Stimulated activated CD8-positive, alpha-beta memory T cell treated with anti-CD3 and anti-CD28 coated beads, Interleukin-4, amount 100 ng/mL, for 1 hour (primary cell): Measurements from ENCODE around the gene APLF.
"Not testable (repeated sequence)": the region's sequence is repeated elsewhere in the genome, so short reads cannot be mapped to it uniquely, and the experiment has no call there.

Experiments used
- DNase-seq, 2 donors: peaks; one replicate each; pipeline ENCODE4 v3.0.0-alpha.2; 2020; ENCODE audit warnings: low read depth in 2 of 2, low spot score in 1 of 2

The APLF gene

GRCh38 chr2:68574202-68574791, 106.9 kb downstream of the APLF start:
- DNase-seq, result no peak

GRCh38 chr2:68577183-68577582, 109.8 kb downstream of the APLF start:
- no peak for DNase-seq

DNA sequence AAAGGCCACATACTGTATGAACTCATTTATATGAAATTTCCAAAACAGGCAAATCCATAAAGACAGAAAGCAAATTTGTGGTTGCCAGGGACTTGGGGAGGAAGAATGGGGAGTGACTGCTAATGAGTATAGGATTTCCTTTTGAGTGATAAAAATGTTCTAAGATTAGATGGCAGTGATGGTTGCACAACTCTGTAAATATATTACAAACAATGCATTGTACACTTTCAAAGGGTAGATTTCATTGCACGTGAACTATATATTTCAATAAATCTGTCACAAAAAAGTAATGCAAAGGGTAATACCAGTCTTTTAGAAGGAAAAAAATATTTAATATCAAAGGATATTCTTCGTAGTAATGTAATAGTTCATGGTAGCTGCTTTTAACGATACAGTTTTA, 112.3 kb downstream of the APLF start:
- no peak for DNase-seq

- DNase-seq, result no peak
Observed at GRCh38 chr2:68588589-68588988, 121.2 kb downstream of the APLF start.

DNA sequence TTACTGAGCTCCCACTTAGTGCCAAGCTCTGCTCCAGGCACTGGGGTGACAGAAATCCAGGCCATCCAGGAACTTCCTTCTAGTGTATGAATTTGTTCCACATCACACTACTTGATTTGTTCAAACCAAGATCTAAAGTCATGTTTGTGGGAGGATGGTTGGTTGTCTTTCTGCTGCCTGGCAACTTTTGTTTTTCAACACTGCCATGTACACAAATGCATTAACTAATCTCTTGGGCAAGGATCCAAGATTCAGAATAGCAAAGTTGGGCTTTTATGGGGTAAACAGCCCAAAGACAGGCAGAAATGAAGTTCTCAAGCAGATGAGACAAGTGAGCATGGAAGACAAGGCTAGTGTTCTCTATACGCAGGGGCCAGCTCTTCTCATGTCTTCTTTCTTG, 122.6 kb downstream of the APLF start:
- DNase-seq, result no peak

- no peak for DNase-seq
Observed at GRCh38 chr2:68590702-68591101, 123.3 kb downstream of the APLF start.

GRCh38 chr2:68591225-68591624, 123.8 kb downstream of the APLF start:
- no peak for DNase-seq

DNA sequence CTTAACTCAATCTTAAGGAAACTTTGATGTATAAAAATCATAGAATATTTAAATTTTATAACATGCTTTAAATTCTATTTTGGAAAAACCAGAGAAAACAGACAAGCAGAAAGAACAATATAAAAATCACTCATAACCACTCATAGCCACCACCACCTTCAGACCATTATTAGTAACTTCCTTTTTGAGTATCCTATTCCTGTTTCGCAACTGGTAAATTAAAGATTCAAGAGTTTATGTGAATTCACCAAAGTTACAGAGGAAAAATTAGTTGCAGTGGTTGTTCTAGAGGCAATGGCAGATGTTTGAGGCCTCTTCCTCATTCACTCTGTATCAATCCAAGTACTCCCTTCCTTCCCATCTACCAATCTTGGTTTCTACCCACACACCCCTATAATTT, 126.7 kb downstream of the APLF start:
- no peak for DNase-seq

- peak; percentile 6 to 21 for DNase-seq
Observed at GRCh38 chr2:68594674-68595492, 127.5 kb downstream of the APLF start.

- DNase-seq, result not testable (repeated sequence)
Observed at GRCh38 chr2:68595493-68595785, 128.1 kb downstream of the APLF start.

GRCh38 chr2:68600495-68600894, 133.1 kb downstream of the APLF start:
- not testable (repeated sequence) for DNase-seq

DNA sequence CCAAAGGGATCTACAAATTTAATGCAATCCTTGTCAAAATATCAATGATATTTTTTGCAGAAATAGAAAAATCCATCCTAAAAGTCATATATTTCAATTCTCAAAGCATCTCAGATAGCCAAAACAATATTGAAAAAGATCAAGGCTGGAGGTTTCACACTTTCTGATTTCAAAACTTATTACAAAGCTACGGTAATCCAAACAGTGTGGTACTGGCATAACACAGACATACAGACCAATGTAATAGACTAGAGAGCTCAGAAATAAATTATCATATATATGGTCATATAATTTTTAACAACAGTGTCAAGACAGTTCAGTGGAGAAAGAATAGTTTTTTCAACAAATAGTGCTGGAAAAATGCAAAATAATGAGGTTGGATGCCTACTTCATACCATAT, 135.7 kb downstream of the APLF start:
- no peak for DNase-seq

DNA sequence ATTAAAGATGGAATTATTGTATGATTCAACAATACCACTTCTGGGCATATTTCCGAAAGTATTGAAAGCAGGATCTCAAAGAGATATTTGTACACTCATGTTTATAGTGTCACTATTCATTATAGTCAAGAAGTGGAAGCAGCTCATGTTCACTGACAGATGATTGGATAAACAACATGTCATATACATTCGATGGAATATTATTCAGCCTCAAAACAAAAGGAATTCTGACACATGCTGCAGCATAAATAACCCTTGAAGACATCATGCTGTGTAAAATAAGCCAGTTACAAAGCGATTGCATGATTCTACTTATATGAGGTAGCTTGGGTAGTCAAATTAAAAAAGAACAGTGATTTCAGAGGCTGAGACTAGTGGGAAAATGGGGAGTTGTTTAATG, 136.7 kb downstream of the APLF start:
- no peak for DNase-seq

DNA sequence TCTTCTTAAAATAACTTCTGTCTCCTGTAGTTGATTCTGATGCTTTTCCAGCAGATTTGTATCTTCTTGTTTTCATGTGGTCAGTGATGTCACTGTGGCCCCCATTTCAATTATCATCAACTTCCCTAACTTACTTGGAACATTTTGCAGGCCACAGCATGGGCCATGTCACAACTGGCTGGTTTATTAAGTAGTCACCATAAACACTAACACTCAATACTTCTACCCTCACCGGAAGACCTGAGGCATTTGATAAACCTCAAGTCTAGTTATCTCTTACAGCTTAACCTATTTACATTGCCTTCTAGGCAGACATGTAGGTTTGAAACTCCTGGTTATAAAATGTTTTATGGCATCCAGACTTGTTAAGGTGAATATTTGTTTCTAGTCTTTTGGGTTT, 138.6 kb downstream of the APLF start:
- DNase-seq, result no peak

GRCh38 chr2:68606759-68607158, 139.4 kb downstream of the APLF start:
- DNase-seq, result no peak

- no peak for DNase-seq
Observed at GRCh38 chr2:68607837-68608236, 140.5 kb downstream of the APLF start.

- DNase-seq, result no peak
Observed at GRCh38 chr2:68612765-68613519, 145.6 kb downstream of the APLF start.

- DNase-seq, result no peak
Observed at GRCh38 chr2:68620772-68621171, 153.4 kb downstream of the APLF start.

DNA sequence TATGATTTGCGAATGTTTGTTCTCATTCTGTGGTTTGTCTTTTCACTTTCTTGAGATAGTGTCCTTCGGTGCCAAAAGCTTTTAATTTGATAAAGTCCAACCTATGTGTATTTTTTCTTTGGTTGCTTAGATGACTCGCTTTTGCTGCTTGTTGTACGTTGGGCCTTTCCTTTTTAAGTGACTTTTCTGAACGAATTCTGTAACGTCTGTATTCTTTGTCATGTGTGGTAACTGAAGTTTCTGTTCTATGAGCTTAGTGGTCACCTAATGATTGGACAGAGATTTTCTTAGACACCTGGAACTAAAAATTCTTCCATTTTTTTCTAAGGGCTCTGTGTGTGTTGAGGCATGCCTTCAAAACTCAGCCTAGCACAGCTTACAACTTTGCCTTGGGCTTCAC, 156.4 kb downstream of the APLF start:
- no peak for DNase-seq

GRCh38 chr2:68627615-68628014, 160.2 kb downstream of the APLF start:
- no peak for DNase-seq
